H9 (cell line): ENCODE measurements around the gene COL4A1. TPM values are rescaled to one million over a fixed set of nuclear protein-coding genes. Genes with fewer than 3 reads are reported as not detected.

ENCODE experiments used
- DNase-seq: peaks from one replicate; pipeline ENCODE4 v3.0.0-alpha.2; 2017
- H2AFZ ChIP-seq: one replicate; pipeline ENCODE4 v1.6.1; 2013; ENCODE audit warnings: mild to moderate bottlenecking, low read length, control low read depth, moderate library complexity
- H2AK5ac ChIP-seq: 2 replicates; pipeline ENCODE4 v1.6.1; 2013; ENCODE audit warnings: low read length, control low read depth, mixed read lengths; ENCODE audit not compliant: insufficient read length
- H2BK120ac ChIP-seq: one replicate; pipeline ENCODE4 v1.6.1; 2013; ENCODE audit warnings: low read depth, mild to moderate bottlenecking, low read length, control low read depth, inconsistent platforms; ENCODE audit not compliant: poor library complexity, severe bottlenecking
- H2BK12ac ChIP-seq: 2 replicates; pipeline ENCODE4 v1.6.1; 2013; ENCODE audit warnings: low read length, control low read depth, mixed read lengths, low read depth; ENCODE audit not compliant: insufficient read length
- H2BK15ac ChIP-seq: 2 replicates; pipeline ENCODE4 v1.6.1; 2013; ENCODE audit warnings: low read depth, low read length, control low read depth
- H2BK20ac ChIP-seq: one replicate; pipeline ENCODE4 v1.6.1; 2013; ENCODE audit warnings: low read depth, mild to moderate bottlenecking, low read length, control low read depth, inconsistent platforms; ENCODE audit not compliant: poor library complexity, severe bottlenecking
- H2BK5ac ChIP-seq: 2 replicates; pipeline ENCODE4 v1.6.1; 2013; ENCODE audit warnings: low read length, control low read depth, mixed read lengths; ENCODE audit not compliant: insufficient read length
- H3K14ac ChIP-seq: 2 replicates; pipeline ENCODE4 v1.6.1; 2013; ENCODE audit warnings: low read length, control low read depth; ENCODE audit not compliant: insufficient read depth
- H3K18ac ChIP-seq: 2 replicates; pipeline ENCODE4 v1.6.1; 2013; ENCODE audit warnings: low read depth, mild to moderate bottlenecking, mixed read lengths, low read length, control low read depth; ENCODE audit not compliant: insufficient read length
- H3K23ac ChIP-seq: 2 replicates; pipeline ENCODE4 v1.6.1; 2013; ENCODE audit warnings: low read length, control low read depth, mixed read lengths, low read depth; ENCODE audit not compliant: insufficient read length
- H3K23me2 ChIP-seq: 2 replicates; pipeline ENCODE4 v1.6.1; 2013; ENCODE audit warnings: low read depth, mild to moderate bottlenecking, mixed read lengths, low read length, control low read depth; ENCODE audit not compliant: insufficient read length, poor library complexity, severe bottlenecking
- H3K27ac ChIP-seq: 2 replicates; pipeline ENCODE4 v1.5.1; 2013; ENCODE audit warnings: low read length, control low read depth, mixed read lengths, low read depth; ENCODE audit not compliant: insufficient read length
- H3K27me3 ChIP-seq: 2 replicates; pipeline ENCODE4 v1.6.1; 2013; ENCODE audit warnings: low read length, control low read depth, inconsistent platforms; ENCODE audit not compliant: insufficient read depth
- H3K4ac ChIP-seq: 2 replicates; pipeline ENCODE4 v1.6.1; 2013; ENCODE audit warnings: low read depth, mild to moderate bottlenecking, control low read depth, inconsistent platforms, low read length, moderate library complexity
- H3K4me1 ChIP-seq: 2 replicates; pipeline ENCODE4 v1.6.1; 2013; ENCODE audit warnings: low read length, control low read depth, inconsistent platforms; ENCODE audit not compliant: insufficient read depth
- H3K4me2 ChIP-seq: 2 replicates; pipeline ENCODE4 v1.6.1; 2013; ENCODE audit warnings: low read length, control low read depth, mixed read lengths; ENCODE audit not compliant: insufficient read length, insufficient read depth
- H3K56ac ChIP-seq: 2 replicates; pipeline ENCODE4 v1.6.1; 2013; ENCODE audit warnings: low read depth, mild to moderate bottlenecking, mixed read lengths, low read length, control low read depth; ENCODE audit not compliant: insufficient read length
- H3K79me1 ChIP-seq: 2 replicates; pipeline ENCODE4 v1.6.1; 2013; ENCODE audit warnings: low read depth, mild to moderate bottlenecking, moderate library complexity, low read length, control low read depth, inconsistent platforms; ENCODE audit not compliant: insufficient read depth, poor library complexity, severe bottlenecking
- H3K79me2 ChIP-seq: 2 replicates; pipeline ENCODE4 v1.6.1; 2013; ENCODE audit warnings: low read length, control low read depth, inconsistent platforms; ENCODE audit not compliant: insufficient read depth
- H3K9ac ChIP-seq: 2 replicates; pipeline ENCODE4 v1.6.1; 2013; ENCODE audit warnings: low read length, control low read depth, mixed read lengths; ENCODE audit not compliant: insufficient read length; ENCODE audit errors: extremely low read depth
- H3K9me3 ChIP-seq: one replicate; pipeline ENCODE4 v1.6.1; 2013; ENCODE audit warnings: low read depth, low read length, inconsistent platforms; ENCODE audit not compliant: control insufficient read depth
- H3T11ph ChIP-seq: one replicate; pipeline ENCODE4 v1.6.1; 2013; ENCODE audit warnings: mild to moderate bottlenecking, low read length, control low read depth, inconsistent platforms
- H4K20me1 ChIP-seq: one replicate; pipeline ENCODE4 v1.6.1; 2013; ENCODE audit not compliant: control insufficient read depth, insufficient read length, insufficient read depth
- H4K5ac ChIP-seq: 2 replicates; pipeline ENCODE4 v1.6.1; 2013; ENCODE audit warnings: low read depth, mild to moderate bottlenecking, mixed read lengths, low read length, control low read depth; ENCODE audit not compliant: insufficient read length
- H4K8ac ChIP-seq: replicated peaks from 2 replicates; pipeline ENCODE4 v1.6.1; 2013; ENCODE audit warnings: low read length, control low read depth, mixed read lengths, low read depth; ENCODE audit not compliant: insufficient read length
- H4K91ac ChIP-seq: 2 replicates; pipeline ENCODE4 v1.6.1; 2013; ENCODE audit warnings: low read depth, mild to moderate bottlenecking, moderate library complexity, mixed read lengths, low read length, control low read depth; ENCODE audit not compliant: insufficient read length
- H3K27ac Mint-ChIP-seq, 3 experiments: 2 replicates in 2 of 3; 3 replicates in 1 of 3; pipeline ENCODE4 v1.8.0; 2020 to 2021; ENCODE audit warnings: mixed read lengths in 3 of 3, mild to moderate bottlenecking in 1 of 3, moderate library complexity in 1 of 3
- H3K27me3 Mint-ChIP-seq: 2 replicates; pipeline ENCODE4 v1.8.0; 2021; ENCODE audit warnings: low read depth, mild to moderate bottlenecking, moderate library complexity, mixed read lengths
- H3K36me3 Mint-ChIP-seq, 3 experiments: 2 replicates in 2 of 3; 3 replicates in 1 of 3; pipeline ENCODE4 v1.8.0; 2020 to 2021; ENCODE audit warnings: low read depth in 3 of 3, mixed read lengths in 3 of 3; ENCODE audit not compliant: insufficient read depth in 1 of 3
- H3K4me1 Mint-ChIP-seq, 2 experiments: 2 replicates each; pipeline ENCODE4 v1.8.0; 2020; ENCODE audit warnings: mixed read lengths in 2 of 2
- H3K4me3 Mint-ChIP-seq, 2 experiments: 2 replicates in 1 of 2; 3 replicates in 1 of 2; pipeline ENCODE4 v1.8.0; 2020 to 2021; ENCODE audit warnings: mild to moderate bottlenecking in 2 of 2, mixed read lengths in 2 of 2, moderate library complexity in 1 of 2
- H3K9me3 Mint-ChIP-seq, 2 experiments: 2 replicates in 1 of 2; 3 replicates in 1 of 2; pipeline ENCODE4 v1.8.0; 2020; ENCODE audit warnings: mild to moderate bottlenecking in 2 of 2, mixed read lengths in 2 of 2, moderate library complexity in 1 of 2
- CTCF ChIP-seq: fragments of 200-600 bp; sonication (generic); conservative IDR thresholded peaks from 3 replicates; pipeline ENCODE4 v1.8.0; 2021; ENCODE audit warnings: antibody characterized with exemption, mild to moderate bottlenecking
- WGBS: extraction: QIAGEN DNeasy Blood & Tissue Kit; methylation state at CpG from one replicate; pipeline ENCODE4 v1.1.7; 2013; ENCODE audit warnings: missing lambda C conversion rate, low lambda C conversion rate, mixed read lengths; ENCODE audit not compliant: insufficient read length; ENCODE audit errors: extremely low coverage; 5-methylcytosine and 5-hydroxymethylcytosine counted together
- total RNA-seq: library from RNA; stranded (reverse); gene quantifications from 2 replicates; pipeline ENCODE4 v1.2.1, GENCODE V29; 2021

The COL4A1 gene
- total RNA-seq, 1 experiment from 2014 or later, result 73.1 TPM

- H3K56ac ChIP-seq, result no peak overlapping the region
- Mint-ChIP-seq H3K27me3 (no peaks in the 10 kb centered on the region; the same call in 1 of the 2 replicates), H3K9me3 (no peaks in the 10 kb centered on the region), H3K36me3 (no peaks in the 10 kb centered on the region; a peak in 4 of 7 replicates), H3K4me3 (no peak overlapping the region), H3K4me1 (peaks cover 7 to 10% of the 10 kb centered on the region in 2 experiments), H3K27ac (no peak overlapping the region)
- no peak overlapping the region for H4K8ac ChIP-seq
- no peak overlapping the region for H3K23ac ChIP-seq
- H2AK5ac ChIP-seq, result no peak overlapping the region
- no peaks in the 10 kb centered on the region for H4K20me1 ChIP-seq
- H4K91ac ChIP-seq, result no peak overlapping the region
- no peak overlapping the region for H3K18ac ChIP-seq
- H2BK12ac ChIP-seq, result no peak overlapping the region
- no peak overlapping the region for H2BK20ac ChIP-seq
- TF ChIP-seq CTCF, result no peak
- H3K9ac ChIP-seq, result no peak overlapping the region
- no peaks in the 10 kb centered on the region for H3K79me1 ChIP-seq
- H3T11ph ChIP-seq, result no peak overlapping the region
- no peaks in the 10 kb centered on the region; the same call in 1 of the 2 replicates for H3K79me2 ChIP-seq
- H3K4me2 ChIP-seq, result no peak overlapping the region
- no peak overlapping the region for H2BK5ac ChIP-seq
- no peaks in the 10 kb centered on the region; the same call in 1 of the 2 replicates for H3K4me1 ChIP-seq
- DNase-seq, result no peak
- H3K9me3 ChIP-seq, result no peaks in the 10 kb centered on the region
- no CpG with 5 or more reads among the region's 3 CpGs for WGBS
- H2BK15ac ChIP-seq, result no peak overlapping the region
- no peak overlapping the region for H3K14ac ChIP-seq
- no peak overlapping the region for H3K27ac ChIP-seq
- H2BK120ac ChIP-seq, result no peak overlapping the region
- no peaks in the 10 kb centered on the region for H3K23me2 ChIP-seq
- no peaks in the 10 kb centered on the region for H3K27me3 ChIP-seq
- H2AFZ ChIP-seq, result no peak overlapping the region
- no peak overlapping the region for H4K5ac ChIP-seq
- H3K4ac ChIP-seq, result no peak overlapping the region
These were observed 13.3 kb downstream of the COL4A1 start for GRCh38 chr13:110293649-110294048.
